ENCODE results near the gene AP3S1.

The AP3S1 gene

GRCh38 chr5:115811406-115811805, 30.3 kb upstream of the AP3S1 start:
- POLR2A ChIA-PET: no interaction called here
- TF ChIP-seq FOXM1 (IDR thresholded peaks at IDR 0.05; ENCODE audit: borderline replicate concordance) (no peak), BHLHE40 (IDR thresholded peaks at IDR 0.05; ENCODE audit: borderline replicate concordance) (no peak), HDGF (IDR thresholded peaks at IDR 0.05; ENCODE audit: borderline replicate concordance) (no peak), ARNT (IDR thresholded peaks at IDR 0.05) (no peak)
- CTCF ChIA-PET: no interaction called here

GRCh38 chr5:115812372-115812771, 29.4 kb upstream of the AP3S1 start:
- CTCF ChIA-PET: interaction anchor here (0.6 kb wide), 1 partner anchor 182 kb away, joined by 4 read pairs; no protein-coding TSS in a partner anchor
- no peak for DNase-seq (ENCODE audit: extremely low spot score)
- TF ChIP-seq ARNT (IDR thresholded peaks at IDR 0.05) (no peak), FOXK2 (IDR thresholded peaks at IDR 0.05) (no peak), LEF1 (IDR thresholded peaks at IDR 0.05; ENCODE audit: borderline replicate concordance) (no peak), FOXA1 (IDR thresholded peaks at IDR 0.05) (no peak), FOXM1 (IDR thresholded peaks at IDR 0.05; ENCODE audit: borderline replicate concordance) (no peak), L3MBTL2 (conservative IDR thresholded peaks at IDR 0.05) (no peak), SUZ12 (IDR thresholded peaks at IDR 0.05) (no peak), PKNOX1 (IDR thresholded peaks at IDR 0.05) (no peak), ZNF384 (IDR thresholded peaks at IDR 0.05) (no peak)
- POLR2A ChIA-PET: no interaction called here

More at GRCh38 chr5:115811406-115811805, 30.3 kb upstream of the AP3S1 start:
- DNase-seq (ENCODE audit: extremely low spot score): no peak

- ChIA-PET CTCF (no interaction called here), POLR2A (interaction anchor here (1.2 kb wide), 1 partner anchor 40 kb away, joined by 4 read pairs; no protein-coding TSS in a partner anchor)
- no peak for TF ChIP-seq NFRKB (IDR thresholded peaks at IDR 0.05)
- TF ChIP-seq PKNOX1 (IDR thresholded peaks at IDR 0.05): no peak
- no peak for TF ChIP-seq ARNT (IDR thresholded peaks at IDR 0.05)
- no peak for TF ChIP-seq L3MBTL2 (conservative IDR thresholded peaks at IDR 0.05)
- no peak for TF ChIP-seq TARDBP (IDR thresholded peaks at IDR 0.05)
- TF ChIP-seq FOXK2 (IDR thresholded peaks at IDR 0.05): no peak
- no peak for TF ChIP-seq SP1 (IDR thresholded peaks at IDR 0.05)
- no peak for TF ChIP-seq ELF4 (IDR thresholded peaks at IDR 0.05)
- TF ChIP-seq HDGF (IDR thresholded peaks at IDR 0.05; ENCODE audit: borderline replicate concordance): no peak
- no peak for TF ChIP-seq CTBP1 (IDR thresholded peaks at IDR 0.05; ENCODE audit: borderline replicate concordance)
- no peak for TF ChIP-seq SUZ12 (IDR thresholded peaks at IDR 0.05)
- TF ChIP-seq LEF1 (IDR thresholded peaks at IDR 0.05; ENCODE audit: borderline replicate concordance): no peak
- no peak for TF ChIP-seq ZNF384 (IDR thresholded peaks at IDR 0.05)
- no peak for TF ChIP-seq BHLHE40 (IDR thresholded peaks at IDR 0.05; ENCODE audit: borderline replicate concordance)
- no peak for TF ChIP-seq FOXA1 (IDR thresholded peaks at IDR 0.05)
- no peak for DNase-seq (ENCODE audit: extremely low spot score)
These were observed 28.0 kb upstream of the AP3S1 start for GRCh38 chr5:115813719-115814118.

GRCh38 chr5:115815006-115815692, 26.6 kb upstream of the AP3S1 start:
- DNase-seq (ENCODE audit: extremely low spot score): no peak
- ChIA-PET POLR2A (interaction anchor here (0.9 to 1.9 kb wide), 4 partner anchors 12 to 167 kb away, joined by 3 to 5 read pairs (median 4); no protein-coding TSS in a partner anchor), CTCF (interaction anchor here (1.1 kb wide), 1 partner anchor 12 kb away, joined by 3 read pairs; no protein-coding TSS in a partner anchor)
- TF ChIP-seq TARDBP (IDR thresholded peaks at IDR 0.05) (no peak), ZNF384 (IDR thresholded peaks at IDR 0.05) (no peak), ARNT (IDR thresholded peaks at IDR 0.05) (no peak), LEF1 (IDR thresholded peaks at IDR 0.05; ENCODE audit: borderline replicate concordance) (no peak), FOXA1 (IDR thresholded peaks at IDR 0.05) (no peak), NFRKB (IDR thresholded peaks at IDR 0.05) (no peak), BHLHE40 (IDR thresholded peaks at IDR 0.05; ENCODE audit: borderline replicate concordance) (no peak), SUZ12 (IDR thresholded peaks at IDR 0.05) (no peak), FOXM1 (IDR thresholded peaks at IDR 0.05; ENCODE audit: borderline replicate concordance) (no peak), L3MBTL2 (conservative IDR thresholded peaks at IDR 0.05) (no peak)

GRCh38 chr5:115815693-115816225, 26.0 kb upstream of the AP3S1 start:
- DNase-seq (ENCODE audit: extremely low spot score): no peak
- ChIA-PET CTCF (interaction anchor here (0.7 to 1.0 kb wide), 2 partner anchors 191 to 254 kb away, joined by 3 read pairs; no protein-coding TSS in a partner anchor), POLR2A (interaction anchor here (0.9 to 1.9 kb wide), 9 partner anchors 11 to 269 kb away, joined by 3 to 5 read pairs (median 4); partner anchors contain the start of genes AP3S1, ATG12 and COMMD10)
- no peak for TF ChIP-seq SP1 (IDR thresholded peaks at IDR 0.05)
- TF ChIP-seq FOXM1 (IDR thresholded peaks at IDR 0.05; ENCODE audit: borderline replicate concordance): no peak
- TF ChIP-seq FOXA1 (IDR thresholded peaks at IDR 0.05): no peak
- no peak for TF ChIP-seq LEF1 (IDR thresholded peaks at IDR 0.05; ENCODE audit: borderline replicate concordance)
- TF ChIP-seq CTBP1 (IDR thresholded peaks at IDR 0.05; ENCODE audit: borderline replicate concordance): no peak
- TF ChIP-seq BHLHE40 (IDR thresholded peaks at IDR 0.05; ENCODE audit: borderline replicate concordance): no peak
- TF ChIP-seq NFRKB (IDR thresholded peaks at IDR 0.05): no peak
- TF ChIP-seq ELF4 (IDR thresholded peaks at IDR 0.05): no peak
- no peak for TF ChIP-seq ZNF384 (IDR thresholded peaks at IDR 0.05)
- no peak for TF ChIP-seq TARDBP (IDR thresholded peaks at IDR 0.05)
- no peak for TF ChIP-seq SUZ12 (IDR thresholded peaks at IDR 0.05)
- TF ChIP-seq PKNOX1 (IDR thresholded peaks at IDR 0.05): no peak
- no peak for TF ChIP-seq L3MBTL2 (conservative IDR thresholded peaks at IDR 0.05)
- TF ChIP-seq ARNT (IDR thresholded peaks at IDR 0.05): no peak
- TF ChIP-seq FOXK2 (IDR thresholded peaks at IDR 0.05): no peak
- TF ChIP-seq HDGF (IDR thresholded peaks at IDR 0.05; ENCODE audit: borderline replicate concordance): no peak
